DND-41 (cell line): ENCODE data around the gene PBX4.
"Not testable (repeated sequence)": the region's sequence is repeated elsewhere in the genome, so short reads cannot be mapped to it uniquely, and the experiment has no call there.

ENCODE experiments used
- EZH2 ChIP-seq: IDR thresholded peaks from 3 replicates; pipeline ENCODE4 v1.6.1; 2012; ENCODE audit warnings: borderline replicate concordance, low read depth, mild to moderate bottlenecking, moderate library complexity, low read length, inconsistent platforms; ENCODE audit not compliant: severe bottlenecking
- TF ChIP-seq, protein P1 (sequence below): IDR thresholded peaks from 2 replicates; pipeline ENCODE4 v1.5.1; 2012; ENCODE audit warnings: borderline replicate concordance, low read length, moderate library complexity, mild to moderate bottlenecking; ENCODE audit not compliant: poor library complexity, severe bottlenecking; ENCODE audit errors: extremely low read depth

DNA sequence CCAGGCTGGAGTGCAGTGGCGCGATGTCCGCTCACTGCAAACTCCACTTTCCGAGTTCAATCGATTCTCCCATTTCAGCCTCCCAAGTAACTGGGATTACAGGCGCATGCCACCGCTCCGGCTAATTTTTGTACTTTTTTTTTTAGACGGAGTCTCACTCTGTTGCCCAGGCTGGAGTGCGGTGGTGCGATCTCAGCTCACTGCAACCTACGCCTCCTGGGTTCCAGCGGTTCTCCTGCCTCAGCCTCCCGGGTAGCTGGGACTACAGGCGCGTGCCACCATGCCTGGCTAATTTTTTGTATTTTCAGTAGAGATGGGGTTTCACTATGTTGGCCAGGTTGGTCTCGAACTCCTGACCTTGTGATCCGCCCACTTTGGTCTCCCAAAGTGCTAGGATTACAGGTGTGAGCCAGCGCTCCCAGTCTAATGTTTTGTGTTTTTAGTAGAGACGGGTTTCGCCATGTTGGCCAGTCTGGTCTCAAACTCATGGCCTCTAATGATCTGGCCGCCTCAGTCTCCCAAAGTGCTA is 47.0 kb upstream of the PBX4 start:
- TF ChIP-seq, protein P1, sequence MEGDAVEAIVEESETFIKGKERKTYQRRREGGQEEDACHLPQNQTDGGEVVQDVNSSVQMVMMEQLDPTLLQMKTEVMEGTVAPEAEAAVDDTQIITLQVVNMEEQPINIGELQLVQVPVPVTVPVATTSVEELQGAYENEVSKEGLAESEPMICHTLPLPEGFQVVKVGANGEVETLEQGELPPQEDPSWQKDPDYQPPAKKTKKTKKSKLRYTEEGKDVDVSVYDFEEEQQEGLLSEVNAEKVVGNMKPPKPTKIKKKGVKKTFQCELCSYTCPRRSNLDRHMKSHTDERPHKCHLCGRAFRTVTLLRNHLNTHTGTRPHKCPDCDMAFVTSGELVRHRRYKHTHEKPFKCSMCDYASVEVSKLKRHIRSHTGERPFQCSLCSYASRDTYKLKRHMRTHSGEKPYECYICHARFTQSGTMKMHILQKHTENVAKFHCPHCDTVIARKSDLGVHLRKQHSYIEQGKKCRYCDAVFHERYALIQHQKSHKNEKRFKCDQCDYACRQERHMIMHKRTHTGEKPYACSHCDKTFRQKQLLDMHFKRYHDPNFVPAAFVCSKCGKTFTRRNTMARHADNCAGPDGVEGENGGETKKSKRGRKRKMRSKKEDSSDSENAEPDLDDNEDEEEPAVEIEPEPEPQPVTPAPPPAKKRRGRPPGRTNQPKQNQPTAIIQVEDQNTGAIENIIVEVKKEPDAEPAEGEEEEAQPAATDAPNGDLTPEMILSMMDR = not testable (repeated sequence)
- TF ChIP-seq EZH2 = not testable (repeated sequence)
